Left ventricle myocardium superior (tissue), 1 donor: ENCODE results near the gene CALML5. TPM values are rescaled to one million over a fixed set of nuclear protein-coding genes. Genes with fewer than 3 reads are reported as not detected.

ENCODE experiments used
- ATAC-seq: fragments of 200-7000 bp; cut with Tn5 transposase; one replicate; pipeline ENCODE4 v1.9.1; 2020; ENCODE audit warnings: mild to moderate bottlenecking, moderate library complexity
- DNase-seq: peaks from one replicate; pipeline ENCODE4 v3.0.0-alpha.2; 2020
- intact Hi-C: fragments of 100-400 bp; cut with micrococcal nuclease; formaldehyde crosslinking; loops from one replicate; pipeline ENCODE4 v1.11.0; 2022
- total RNA-seq: library from RNA; stranded (reverse); fragmentation: NEBNext Ultra II Directional; extraction: Animal tissue kit (Norgen Biotek cat#: 25700); gene quantifications from one replicate; pipeline ENCODE4 v1.2.1, GENCODE V29; 2021
- donor health status: DM: no; HTN: yes; CAD: no; lungs with severe emphysema.

The CALML5 gene
- total RNA-seq, 1 donor from 2014 or later, result not detected

DNA sequence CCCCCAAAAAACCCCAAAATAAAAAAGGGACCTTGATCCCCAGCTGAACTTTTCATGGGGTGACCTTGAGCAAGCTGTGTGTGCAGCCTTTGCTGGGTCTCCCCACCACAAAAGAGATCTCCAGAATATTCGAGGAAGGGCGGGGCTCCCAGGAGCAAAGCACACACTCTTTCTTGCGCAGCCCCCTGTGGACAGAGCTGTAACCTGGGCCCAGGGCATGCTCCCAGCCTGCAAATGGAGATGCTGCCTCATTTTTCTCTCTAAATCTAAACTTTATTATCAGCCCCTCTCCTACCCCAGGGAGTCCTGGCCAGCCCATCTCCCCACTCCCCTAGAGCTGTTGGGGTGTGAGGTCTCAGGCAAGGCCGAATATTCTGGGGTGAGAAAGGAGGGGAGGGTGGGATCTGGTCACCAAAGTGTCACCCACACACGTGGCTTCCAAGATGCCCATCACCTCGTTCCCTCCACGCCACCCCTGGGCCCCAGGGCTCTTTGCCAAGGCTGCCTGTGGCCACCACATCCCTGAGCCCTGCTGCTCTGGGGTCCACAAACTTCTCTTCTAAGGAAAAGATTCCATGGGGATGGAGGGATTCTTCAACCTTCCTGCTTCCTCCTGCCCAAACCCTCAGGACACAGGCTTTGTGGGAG, 23.7 kb upstream of the CALML5 start:
- ATAC-seq (no peak), DNase-seq (no peak)
- intact Hi-C loops, result no loop called here

DNA sequence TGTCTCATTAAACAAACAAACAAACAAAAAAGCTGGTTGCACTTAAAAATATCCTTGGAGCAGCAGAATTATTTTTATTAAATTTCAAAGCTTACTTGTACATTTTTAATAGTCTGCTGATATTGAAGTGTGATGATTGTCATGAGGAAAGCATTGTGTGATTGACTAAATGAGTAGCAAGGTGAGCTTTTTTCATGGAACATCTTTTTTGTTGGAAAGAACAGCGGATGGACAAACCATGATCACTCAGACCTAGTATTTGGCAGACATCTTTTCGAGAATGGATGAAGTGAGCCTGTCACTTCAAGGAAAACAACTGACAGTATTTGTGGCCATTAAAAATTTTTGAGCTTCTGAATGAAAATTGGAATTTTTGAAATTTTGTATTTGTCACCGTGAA, 19.7 kb upstream of the CALML5 start:
- ATAC-seq (no peak), DNase-seq (no peak)
- intact Hi-C loops, result no loop called here

DNA sequence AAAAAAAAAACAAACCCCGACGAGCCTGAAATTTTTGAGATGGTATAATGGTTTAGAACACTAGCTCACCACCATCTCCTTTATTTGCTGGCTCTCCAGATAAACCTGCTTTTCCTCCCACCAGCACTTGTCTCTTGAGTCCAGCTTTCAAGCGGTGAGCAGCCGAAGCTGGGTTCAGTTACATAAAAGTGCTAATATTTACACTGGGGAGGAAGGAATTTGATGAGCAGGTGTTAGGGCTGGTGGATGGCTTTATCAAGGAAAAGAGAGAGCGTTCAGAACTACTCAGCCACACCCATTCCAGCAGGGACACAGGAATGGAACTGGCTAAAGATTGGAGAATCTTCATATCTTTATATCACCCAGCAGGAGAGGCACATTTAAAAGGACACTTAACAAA, 18.8 kb upstream of the CALML5 start:
- intact Hi-C loops, result no loop called here

GRCh38 chr10:5517546-5517945, 18.2 kb upstream of the CALML5 start:
- no peak for ATAC-seq
- intact Hi-C loops, result no loop called here
- DNase-seq, result no peak

More for the DNA sequence above, 18.8 kb upstream of the CALML5 start:
- DNase-seq, result no peak
- ATAC-seq, result no peak

GRCh38 chr10:5515948-5516761, 16.8 kb upstream of the CALML5 start:
- intact Hi-C loops, result no loop called here
- DNase-seq, result no peak
- ATAC-seq, result no peak

GRCh38 chr10:5514226-5514850, 15.0 kb upstream of the CALML5 start:
- no peak for ATAC-seq
- intact Hi-C loops, result no loop called here
- no peak for DNase-seq

DNA sequence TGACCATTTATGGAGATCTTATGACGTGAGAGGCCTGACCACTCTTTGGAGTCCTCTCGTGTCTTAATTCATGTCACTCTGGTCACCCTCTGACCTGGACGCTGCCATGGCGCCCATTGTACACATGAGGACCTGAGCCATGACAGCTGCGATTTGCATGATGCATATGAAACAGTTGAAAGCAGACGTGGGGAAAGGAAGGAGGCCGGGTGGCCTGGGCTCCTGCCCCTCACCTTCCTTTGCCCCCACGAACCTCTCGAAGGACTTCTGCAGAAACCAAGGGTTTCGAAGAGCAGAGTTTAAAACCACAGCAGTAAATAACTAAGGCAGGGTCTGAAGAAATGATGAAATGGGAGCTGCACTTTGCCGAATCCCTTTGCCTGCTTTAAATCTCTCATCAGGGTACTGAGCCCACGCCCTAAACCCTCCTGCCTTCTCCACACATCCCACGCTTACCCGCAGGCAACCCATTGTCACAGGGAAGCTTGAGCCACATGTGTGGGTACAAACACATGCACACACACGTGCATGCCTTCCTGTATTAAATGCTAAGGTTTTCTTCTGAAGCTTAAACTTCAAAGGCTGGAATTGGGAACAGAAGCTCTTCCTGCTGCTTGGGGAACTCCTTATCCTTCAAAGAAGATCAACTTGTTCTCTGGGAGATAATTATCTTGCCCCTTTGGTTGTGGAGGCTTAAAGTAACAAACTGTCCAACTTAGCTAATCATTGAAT, 13.7 kb upstream of the CALML5 start:
- no peak for DNase-seq
- intact Hi-C loops, result no loop called here
- ATAC-seq, result no peak

GRCh38 chr10:5512331-5512730, 13.0 kb upstream of the CALML5 start:
- intact Hi-C loops, result no loop called here
- ATAC-seq, result no peak
- no peak for DNase-seq

- DNase-seq, result no peak
- intact Hi-C loops, result no loop called here
Observed at GRCh38 chr10:5511885-5512280, 12.5 kb upstream of the CALML5 start.

DNA sequence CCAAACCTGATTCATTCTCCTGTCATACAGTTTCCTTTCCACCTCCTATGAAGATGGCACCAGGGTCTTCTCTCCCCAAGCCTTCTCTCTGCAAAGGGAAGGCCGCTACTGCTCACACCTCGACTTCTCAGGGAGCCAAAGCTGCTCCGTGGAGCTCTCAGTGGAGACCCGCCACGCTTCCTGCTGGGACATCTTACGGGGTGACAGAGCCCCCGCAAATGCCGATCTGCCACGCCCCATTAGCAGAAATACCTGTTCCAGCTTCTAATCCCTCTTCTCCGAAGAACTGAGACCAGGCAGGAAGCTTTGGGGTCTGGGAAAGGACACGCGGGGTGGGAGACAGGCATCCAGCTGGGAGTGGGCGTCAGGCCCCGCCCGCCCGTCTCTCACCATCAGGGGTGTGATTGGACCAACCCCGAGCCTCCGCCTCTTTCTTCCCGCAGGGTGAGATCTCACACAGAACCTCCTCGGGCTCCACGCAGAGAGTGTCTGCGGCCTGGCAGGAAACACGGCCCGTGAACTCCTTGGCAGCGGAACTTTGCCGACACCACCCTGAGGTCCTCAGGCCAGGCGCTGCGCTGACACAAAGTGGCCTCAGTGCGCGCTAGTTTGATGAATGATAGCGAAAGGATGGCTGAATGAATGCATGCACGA, 12.0 kb upstream of the CALML5 start:
- intact Hi-C loops, result no loop called here
- DNase-seq (no peak), ATAC-seq (no peak)

More at GRCh38 chr10:5511885-5512280, 12.5 kb upstream of the CALML5 start:
- no peak for ATAC-seq

GRCh38 chr10:5510281-5511072, 11.1 kb upstream of the CALML5 start:
- intact Hi-C loops, result no loop called here
- no peak for DNase-seq
- no peak for ATAC-seq

DNA sequence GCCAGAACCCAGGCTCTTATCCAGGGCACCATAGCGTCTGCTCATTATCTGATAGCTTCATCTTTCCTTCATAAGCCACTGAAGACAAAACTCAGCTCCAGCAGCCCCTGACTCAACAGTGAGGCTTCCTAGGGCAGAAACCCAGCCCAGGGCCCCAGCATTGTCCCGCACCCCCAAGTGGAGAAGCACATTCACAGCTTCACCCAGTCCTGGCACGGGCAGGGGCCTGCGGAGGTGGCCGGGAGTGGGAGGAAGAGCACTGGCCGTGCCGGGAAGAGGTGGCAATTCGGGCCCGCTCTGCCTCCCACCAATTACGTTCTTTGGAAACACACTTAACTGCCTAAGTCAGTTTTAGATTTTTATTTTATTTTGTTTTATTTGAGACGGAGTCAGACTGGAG, 10.3 kb upstream of the CALML5 start:
- DNase-seq (no peak), ATAC-seq (no peak)
- intact Hi-C loops, result no loop called here

- ATAC-seq, result no peak
- DNase-seq, result no peak
- intact Hi-C loops, result no loop called here
Observed at GRCh38 chr10:5509236-5509635, 9.9 kb upstream of the CALML5 start.

DNA sequence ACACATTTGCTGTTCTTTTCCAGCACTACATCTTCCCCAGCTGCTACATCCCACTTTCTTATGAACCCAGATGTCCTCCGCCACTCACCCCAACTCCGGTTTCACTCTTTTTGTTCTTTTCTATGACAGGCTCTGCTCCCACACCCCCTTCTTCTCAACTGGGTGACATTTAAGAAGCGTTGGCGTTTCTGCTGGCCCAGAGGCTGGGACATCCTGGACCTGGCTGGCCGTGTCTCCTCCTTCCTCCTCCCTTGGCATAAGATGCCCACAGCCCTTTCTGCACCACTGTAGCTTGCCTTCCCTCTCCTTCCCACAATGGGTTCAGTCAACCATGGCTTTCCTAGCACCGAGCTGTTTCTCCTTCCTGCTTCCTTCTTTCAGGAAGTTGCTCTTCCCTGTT, 9.4 kb upstream of the CALML5 start:
- DNase-seq (no peak), ATAC-seq (no peak)
- intact Hi-C loops, result no loop called here

DNA sequence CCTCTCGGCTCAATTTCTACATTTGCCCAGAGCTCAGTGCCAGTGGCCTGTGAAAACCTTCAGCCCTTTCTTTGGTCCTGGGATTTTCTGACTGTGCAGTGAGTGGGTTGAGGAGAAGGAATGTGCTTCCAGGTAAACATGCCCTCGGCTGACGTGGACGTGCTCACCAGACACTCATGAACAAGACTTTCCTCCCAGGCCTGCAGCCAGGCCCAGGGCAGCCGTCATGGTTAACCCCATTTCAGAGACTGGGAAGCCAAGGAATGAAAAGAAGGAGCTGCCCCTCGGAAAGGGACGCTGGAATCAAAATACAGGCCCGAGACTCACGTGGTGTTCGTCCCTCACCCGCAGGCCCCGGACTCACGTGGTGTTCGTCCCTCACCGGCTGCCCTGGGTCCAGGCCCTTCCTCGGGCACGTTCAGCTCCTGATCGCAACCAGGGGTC, 8.8 kb upstream of the CALML5 start:
- DNase-seq (no peak), ATAC-seq (no peak)
- intact Hi-C loops, result no loop called here

DNA sequence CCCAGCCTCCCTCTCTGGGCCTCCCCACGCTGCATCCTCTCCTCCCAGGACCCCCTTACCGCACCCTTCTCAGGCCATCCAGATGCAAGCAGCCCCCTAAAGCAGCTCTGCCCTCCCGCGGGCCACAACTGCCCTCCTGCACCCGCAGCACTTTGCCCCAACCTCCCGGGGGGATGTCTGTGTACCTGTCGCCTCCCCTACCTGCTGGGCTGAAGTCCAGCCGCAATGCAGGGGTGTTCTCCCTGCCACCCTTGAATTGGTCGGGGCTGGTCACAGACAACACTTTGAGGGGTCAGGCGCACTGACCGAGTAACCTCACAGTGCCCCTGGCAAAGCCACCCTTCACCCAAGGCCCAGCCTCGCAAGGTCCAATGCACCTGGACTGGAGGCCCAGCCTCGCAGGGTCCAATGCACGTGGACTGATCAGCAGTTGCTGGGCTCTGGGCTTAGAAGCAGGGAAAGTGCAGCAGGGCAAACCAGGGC, 8.3 kb upstream of the CALML5 start:
- DNase-seq (no peak), ATAC-seq (no peak)
- intact Hi-C loops, result no loop called here

GRCh38 chr10:5506751-5507648, 7.6 kb upstream of the CALML5 start:
- no peak for ATAC-seq
- intact Hi-C loops, result no loop called here
- no peak for DNase-seq
